ENCODE data around the gene KIAA1614. TPM values are rescaled to one million over a fixed set of nuclear protein-coding genes. Genes with fewer than 3 reads are reported as not detected.

The KIAA1614 gene
- total RNA-seq, 2 donors from 2014 or later: 9.8 to 13.8 TPM

GRCh38 chr1:180939073-180939710, 26.5 kb downstream of the KIAA1614 start:
- no peak overlapping the region for H3K4me3 ChIP-seq
- peaks cover 19% of the 10 kb centered on the region for H3K36me3 ChIP-seq
- no peaks in the 10 kb centered on the region for H3K9me3 ChIP-seq
- no peak for TF ChIP-seq CTCF (IDR thresholded peaks at IDR 0.05)
- H3K27ac ChIP-seq: no peak overlapping the region
- no peaks in the 10 kb centered on the region for H3K4me1 ChIP-seq (ENCODE audit: control insufficient read depth in 1 of 2, low read depth in 2 of 2)
- DNase-seq (ENCODE audit: low spot score): no peak
- H3K27me3 ChIP-seq (replicated peaks; ENCODE audit: insufficient read depth): no peaks in the 10 kb centered on the region
- no peak for ATAC-seq (ENCODE audit: insufficient number of reproducible peaks, low FRiP score, low read depth)

- no peak overlapping the region for H3K27ac ChIP-seq
- H3K36me3 ChIP-seq: peaks cover 22% of the 10 kb centered on the region
- H3K27me3 ChIP-seq (replicated peaks; ENCODE audit: insufficient read depth): no peaks in the 10 kb centered on the region
- H3K4me1 ChIP-seq (ENCODE audit: control insufficient read depth in 1 of 2, low read depth in 2 of 2): no peaks in the 10 kb centered on the region
- H3K9me3 ChIP-seq: no peaks in the 10 kb centered on the region
- no peak for TF ChIP-seq CTCF (IDR thresholded peaks at IDR 0.05)
- ATAC-seq (ENCODE audit: insufficient number of reproducible peaks, low FRiP score, low read depth): no peak
- H3K4me3 ChIP-seq: no peak overlapping the region
- DNase-seq (ENCODE audit: low spot score): no peak
These were observed 27.0 kb downstream of the KIAA1614 start for GRCh38 chr1:180939711-180940103.

GRCh38 chr1:180940445-180940844, 27.7 kb downstream of the KIAA1614 start:
- H3K36me3 ChIP-seq: peaks cover 29% of the 10 kb centered on the region
- no peak for TF ChIP-seq CTCF (IDR thresholded peaks at IDR 0.05)

GRCh38 chr1:180941518-180942275, 29.0 kb downstream of the KIAA1614 start:
- H3K36me3 ChIP-seq: peaks cover 24% of the 10 kb centered on the region
- H3K27ac ChIP-seq: no peak overlapping the region
- H3K4me3 ChIP-seq: no peak overlapping the region
- ATAC-seq (ENCODE audit: insufficient number of reproducible peaks, low FRiP score, low read depth) (no peak), DNase-seq (ENCODE audit: low spot score) (no peak)
- no peaks in the 10 kb centered on the region for H3K27me3 ChIP-seq (replicated peaks; ENCODE audit: insufficient read depth)
- H3K4me1 ChIP-seq (ENCODE audit: control insufficient read depth in 1 of 2, low read depth in 2 of 2): no peaks in the 10 kb centered on the region
- H3K9me3 ChIP-seq: no peaks in the 10 kb centered on the region
- no peak for TF ChIP-seq CTCF (IDR thresholded peaks at IDR 0.05)

More at GRCh38 chr1:180940445-180940844, 27.7 kb downstream of the KIAA1614 start:
- Histone ChIP-seq H3K4me3 (no peak overlapping the region), H3K27ac (no peak overlapping the region), H3K4me1 (ENCODE audit: control insufficient read depth in 1 of 2, low read depth in 2 of 2) (no peaks in the 10 kb centered on the region), H3K27me3 (replicated peaks; ENCODE audit: insufficient read depth) (no peaks in the 10 kb centered on the region), H3K9me3 (no peaks in the 10 kb centered on the region)
- ATAC-seq (ENCODE audit: insufficient number of reproducible peaks, low FRiP score, low read depth) (no peak), DNase-seq (ENCODE audit: low spot score) (no peak)

GRCh38 chr1:180945151-180945550, 32.5 kb downstream of the KIAA1614 start:
- H3K27me3 ChIP-seq (replicated peaks; ENCODE audit: insufficient read depth): no peaks in the 10 kb centered on the region
- no peak for TF ChIP-seq CTCF (IDR thresholded peaks at IDR 0.05)
- no peak for DNase-seq (ENCODE audit: low spot score)
- no peaks in the 10 kb centered on the region for H3K4me1 ChIP-seq (ENCODE audit: control insufficient read depth in 1 of 2, low read depth in 2 of 2)
- H3K4me3 ChIP-seq: no peak overlapping the region
- no peak overlapping the region for H3K27ac ChIP-seq
- H3K9me3 ChIP-seq: no peaks in the 10 kb centered on the region
- peaks cover 32% of the 10 kb centered on the region for H3K36me3 ChIP-seq
- ATAC-seq (ENCODE audit: insufficient number of reproducible peaks, low FRiP score, low read depth): no peak

All from thoracic aorta (tissue), 2 donors.